ENCODE measurements around the gene PTPRG.

- no peak for TF ChIP-seq CTCF (conservative IDR thresholded peaks at IDR 0.05; ENCODE audit: low read depth in 2 of 2)
- TF ChIP-seq REST (IDR thresholded peaks at IDR 0.05; ENCODE audit: unreplicated experiment): no peak
- no peak for TF ChIP-seq EZH2phosphoT487 (IDR thresholded peaks at IDR 0.05; ENCODE audit: unreplicated experiment)
These were observed 71.3 kb downstream of the PTPRG start for GRCh38 chr3:61632568-61633175.

Data from GM23338 (cell line).